ENCODE results near the gene CHN1.

GRCh38 chr2:175037941-175038340 is 32.8 kb upstream of the CHN1 start:
- TF ChIP-seq CTCF (IDR thresholded peaks at IDR 0.05) (no peak), POLR2A (IDR thresholded peaks at IDR 0.05) (no peak)

All from thyroid gland (tissue), 4 donors.